OCI-LY3 (cell line): ENCODE data around the gene DAB1.

Source experiments
- CTCF ChIP-seq: fragments of 200-600, 300-600 bp; sonication (generic); IDR thresholded peaks from 2 replicates; pipeline ENCODE4 v1.5.1; 2014; ENCODE audit warnings: antibody characterized with exemption, low read length, low read depth
- EZH2phosphoT487 ChIP-seq: fragments of 200-600 bp; shearing (Covaris generic); IDR thresholded peaks from 2 replicates; pipeline ENCODE4 v1.6.1; 2018; ENCODE audit warnings: antibody characterized with exemption, mixed run types, low read depth

- no peak for TF ChIP-seq CTCF
- TF ChIP-seq EZH2phosphoT487, result no peak
Measured at GRCh38 chr1:57086154-57086553, 337.7 kb downstream of the DAB1 start.
